ENCODE measurements around the gene TINAG.

DNA sequence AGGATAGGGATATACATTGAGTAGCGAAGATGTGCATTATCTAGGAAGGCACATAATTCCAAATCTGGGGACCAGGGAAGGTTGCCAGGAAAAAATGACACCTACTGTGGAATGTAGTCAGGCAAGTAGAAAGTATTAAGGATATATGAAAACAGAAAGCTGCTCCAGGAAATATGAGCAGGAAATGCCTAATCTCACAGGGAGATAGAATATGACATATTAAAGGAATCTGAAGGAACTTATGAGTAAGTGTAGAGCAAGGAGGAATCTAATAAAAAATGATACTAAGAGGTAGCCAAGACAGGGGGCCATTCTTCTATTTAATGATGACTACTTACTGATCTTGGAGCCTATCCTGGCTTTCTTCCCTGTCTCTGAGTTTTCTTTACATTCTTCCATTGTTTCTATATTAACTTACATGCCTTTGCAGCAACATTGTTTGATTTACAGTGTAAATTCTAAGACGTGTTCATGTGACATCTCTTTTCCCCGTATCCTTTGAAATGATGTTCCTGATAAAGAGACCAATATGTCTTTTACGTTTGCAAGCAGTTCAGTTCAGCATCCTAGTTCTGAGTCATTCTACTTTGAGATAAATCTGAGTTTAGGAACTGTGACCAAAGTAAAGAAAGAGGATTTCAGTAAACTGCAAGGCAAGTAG, 58.6 kb downstream of the TINAG start:
- TF ChIP-seq TCF7L2 (IDR thresholded peaks at IDR 0.05; ENCODE audit: borderline replicate concordance, extremely low read depth, insufficient read depth, insufficient read length) = no peak
- no peak for TF ChIP-seq ZFX (IDR thresholded peaks at IDR 0.05)
- TF ChIP-seq, protein P1, sequence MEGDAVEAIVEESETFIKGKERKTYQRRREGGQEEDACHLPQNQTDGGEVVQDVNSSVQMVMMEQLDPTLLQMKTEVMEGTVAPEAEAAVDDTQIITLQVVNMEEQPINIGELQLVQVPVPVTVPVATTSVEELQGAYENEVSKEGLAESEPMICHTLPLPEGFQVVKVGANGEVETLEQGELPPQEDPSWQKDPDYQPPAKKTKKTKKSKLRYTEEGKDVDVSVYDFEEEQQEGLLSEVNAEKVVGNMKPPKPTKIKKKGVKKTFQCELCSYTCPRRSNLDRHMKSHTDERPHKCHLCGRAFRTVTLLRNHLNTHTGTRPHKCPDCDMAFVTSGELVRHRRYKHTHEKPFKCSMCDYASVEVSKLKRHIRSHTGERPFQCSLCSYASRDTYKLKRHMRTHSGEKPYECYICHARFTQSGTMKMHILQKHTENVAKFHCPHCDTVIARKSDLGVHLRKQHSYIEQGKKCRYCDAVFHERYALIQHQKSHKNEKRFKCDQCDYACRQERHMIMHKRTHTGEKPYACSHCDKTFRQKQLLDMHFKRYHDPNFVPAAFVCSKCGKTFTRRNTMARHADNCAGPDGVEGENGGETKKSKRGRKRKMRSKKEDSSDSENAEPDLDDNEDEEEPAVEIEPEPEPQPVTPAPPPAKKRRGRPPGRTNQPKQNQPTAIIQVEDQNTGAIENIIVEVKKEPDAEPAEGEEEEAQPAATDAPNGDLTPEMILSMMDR (IDR thresholded peaks at IDR 0.05 in 2 of 3, conservative IDR thresholded peaks at IDR 0.05 in 1 of 3; ENCODE audit: borderline replicate concordance in 1 of 3, insufficient read depth in 1 of 3, low read depth in 2 of 3, low read length in 2 of 3) = no peak
- TF ChIP-seq FOSL1 (IDR thresholded peaks at IDR 0.05; ENCODE audit: low read depth) = peak; percentile 63
- TF ChIP-seq ELF1 (IDR thresholded peaks at IDR 0.05; ENCODE audit: borderline replicate concordance, low read depth) = 0 out of 2 replicates have a peak, but pooled peaks have one; percentile 9

Data from HCT116 (cell line).